Measurements from ENCODE around the gene UBE2S.

Gene UBE2S

DNA sequence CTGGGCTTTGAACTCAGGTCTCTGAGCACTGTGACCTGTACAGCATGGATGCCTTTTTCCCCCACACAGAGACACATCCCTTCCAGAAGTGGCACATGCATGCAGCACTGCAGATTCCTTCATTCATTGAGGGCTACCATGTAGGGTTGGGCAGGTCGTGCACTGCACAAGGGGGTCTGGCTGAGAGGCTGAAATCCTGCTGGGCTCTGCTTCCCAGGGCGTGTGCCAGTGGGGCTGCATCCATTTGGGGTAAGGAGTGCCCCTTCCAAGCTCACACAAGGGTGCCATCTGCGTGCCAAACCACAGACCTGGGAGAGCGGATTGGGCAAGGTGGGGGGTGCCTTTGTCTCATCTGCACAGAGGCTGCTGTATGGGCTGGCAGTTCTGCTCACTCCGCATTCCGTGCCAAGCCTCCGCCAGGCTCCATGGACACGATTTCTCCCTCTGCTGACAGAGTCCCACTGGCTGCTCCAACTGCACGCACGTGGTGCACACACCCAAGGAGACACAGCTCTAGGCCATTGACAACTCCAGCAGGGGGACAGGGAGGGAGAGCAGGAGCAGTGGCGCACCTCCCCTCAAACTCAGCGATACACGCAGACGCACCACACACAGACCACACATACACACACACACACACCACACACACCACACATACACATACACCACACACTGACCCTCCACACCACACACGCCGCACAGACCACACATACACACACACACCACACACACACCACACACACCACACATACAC lies 40.0 kb upstream of the UBE2S start (continued):
- TF ChIP-seq, protein P1, sequence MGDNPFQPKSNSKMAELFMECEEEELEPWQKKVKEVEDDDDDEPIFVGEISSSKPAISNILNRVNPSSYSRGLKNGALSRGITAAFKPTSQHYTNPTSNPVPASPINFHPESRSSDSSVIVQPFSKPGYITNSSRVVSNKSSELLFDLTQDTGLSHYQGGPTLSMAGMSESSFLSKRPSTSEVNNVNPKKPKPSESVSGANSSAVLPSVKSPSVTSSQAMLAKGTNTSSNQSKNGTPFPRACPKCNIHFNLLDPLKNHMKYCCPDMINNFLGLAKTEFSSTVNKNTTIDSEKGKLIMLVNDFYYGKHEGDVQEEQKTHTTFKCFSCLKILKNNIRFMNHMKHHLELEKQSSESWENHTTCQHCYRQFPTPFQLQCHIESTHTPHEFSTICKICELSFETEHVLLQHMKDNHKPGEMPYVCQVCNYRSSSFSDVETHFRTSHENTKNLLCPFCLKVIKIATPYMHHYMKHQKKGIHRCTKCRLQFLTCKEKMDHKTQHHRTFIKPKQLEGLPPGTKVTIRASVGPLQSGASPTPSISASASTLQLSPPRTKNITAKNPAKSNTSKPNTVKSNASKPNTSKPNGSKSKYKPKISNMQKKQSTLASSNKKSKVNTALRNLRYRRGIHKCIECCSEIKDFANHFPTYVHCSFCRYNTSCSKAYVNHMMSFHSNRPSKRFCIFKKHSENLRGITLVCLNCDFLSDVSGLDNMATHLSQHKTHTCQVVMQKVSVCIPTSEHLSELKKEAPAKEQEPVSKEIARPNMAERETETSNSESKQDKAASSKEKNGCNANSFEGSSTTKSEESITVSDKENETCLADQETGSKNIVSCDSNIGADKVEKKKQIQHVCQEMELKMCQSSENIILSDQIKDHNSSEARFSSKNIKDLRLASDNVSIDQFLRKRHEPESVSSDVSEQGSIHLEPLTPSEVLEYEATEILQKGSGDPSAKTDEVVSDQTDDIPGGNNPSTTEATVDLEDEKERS (tag by site-specific recombination; IDR thresholded peaks at IDR 0.05) = peak; percentile 76; the same call in 1 of the 2 replicates
- no peak for TF ChIP-seq ZNF558 (tag by site-specific recombination; IDR thresholded peaks at IDR 0.05)
- no peak for TF ChIP-seq SALL2 (tag by site-specific recombination; IDR thresholded peaks at IDR 0.05; ENCODE audit: borderline replicate concordance)
- TF ChIP-seq ZNF121 (tag by site-specific recombination; IDR thresholded peaks at IDR 0.05) = peak; percentile 59
- TF ChIP-seq ZNF837 (tag by site-specific recombination; IDR thresholded peaks at IDR 0.05) = no peak
- no peak for TF ChIP-seq ZNF416 (tag by site-specific recombination; IDR thresholded peaks at IDR 0.05)
- TF ChIP-seq, protein P2, sequence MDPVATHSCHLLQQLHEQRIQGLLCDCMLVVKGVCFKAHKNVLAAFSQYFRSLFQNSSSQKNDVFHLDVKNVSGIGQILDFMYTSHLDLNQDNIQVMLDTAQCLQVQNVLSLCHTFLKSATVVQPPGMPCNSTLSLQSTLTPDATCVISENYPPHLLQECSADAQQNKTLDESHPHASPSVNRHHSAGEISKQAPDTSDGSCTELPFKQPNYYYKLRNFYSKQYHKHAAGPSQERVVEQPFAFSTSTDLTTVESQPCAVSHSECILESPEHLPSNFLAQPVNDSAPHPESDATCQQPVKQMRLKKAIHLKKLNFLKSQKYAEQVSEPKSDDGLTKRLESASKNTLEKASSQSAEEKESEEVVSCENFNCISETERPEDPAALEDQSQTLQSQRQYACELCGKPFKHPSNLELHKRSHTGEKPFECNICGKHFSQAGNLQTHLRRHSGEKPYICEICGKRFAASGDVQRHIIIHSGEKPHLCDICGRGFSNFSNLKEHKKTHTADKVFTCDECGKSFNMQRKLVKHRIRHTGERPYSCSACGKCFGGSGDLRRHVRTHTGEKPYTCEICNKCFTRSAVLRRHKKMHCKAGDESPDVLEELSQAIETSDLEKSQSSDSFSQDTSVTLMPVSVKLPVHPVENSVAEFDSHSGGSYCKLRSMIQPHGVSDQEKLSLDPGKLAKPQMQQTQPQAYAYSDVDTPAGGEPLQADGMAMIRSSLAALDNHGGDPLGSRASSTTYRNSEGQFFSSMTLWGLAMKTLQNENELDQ (tag by site-specific recombination; IDR thresholded peaks at IDR 0.05; ENCODE audit: low read depth) = no peak
- TF ChIP-seq ZNF266 (tag by site-specific recombination; IDR thresholded peaks at IDR 0.05; ENCODE audit: low read depth) = no peak
- no peak for TF ChIP-seq ZFHX2 (tag by site-specific recombination; conservative IDR thresholded peaks at IDR 0.05)
- no peak for TF ChIP-seq OSR2 (tag by site-specific recombination; IDR thresholded peaks at IDR 0.05)
- no peak for TF ChIP-seq ZNF175 (tag by site-specific recombination; IDR thresholded peaks at IDR 0.05)
- TF ChIP-seq, protein P3, sequence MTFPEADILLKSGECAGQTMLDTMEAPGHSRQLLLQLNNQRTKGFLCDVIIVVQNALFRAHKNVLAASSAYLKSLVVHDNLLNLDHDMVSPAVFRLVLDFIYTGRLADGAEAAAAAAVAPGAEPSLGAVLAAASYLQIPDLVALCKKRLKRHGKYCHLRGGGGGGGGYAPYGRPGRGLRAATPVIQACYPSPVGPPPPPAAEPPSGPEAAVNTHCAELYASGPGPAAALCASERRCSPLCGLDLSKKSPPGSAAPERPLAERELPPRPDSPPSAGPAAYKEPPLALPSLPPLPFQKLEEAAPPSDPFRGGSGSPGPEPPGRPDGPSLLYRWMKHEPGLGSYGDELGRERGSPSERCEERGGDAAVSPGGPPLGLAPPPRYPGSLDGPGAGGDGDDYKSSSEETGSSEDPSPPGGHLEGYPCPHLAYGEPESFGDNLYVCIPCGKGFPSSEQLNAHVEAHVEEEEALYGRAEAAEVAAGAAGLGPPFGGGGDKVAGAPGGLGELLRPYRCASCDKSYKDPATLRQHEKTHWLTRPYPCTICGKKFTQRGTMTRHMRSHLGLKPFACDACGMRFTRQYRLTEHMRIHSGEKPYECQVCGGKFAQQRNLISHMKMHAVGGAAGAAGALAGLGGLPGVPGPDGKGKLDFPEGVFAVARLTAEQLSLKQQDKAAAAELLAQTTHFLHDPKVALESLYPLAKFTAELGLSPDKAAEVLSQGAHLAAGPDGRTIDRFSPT (tag by site-specific recombination; IDR thresholded peaks at IDR 0.05) = peak; percentile 73; the same call in 1 of the 2 replicates
- TF ChIP-seq SCRT2 (tag by site-specific recombination; IDR thresholded peaks at IDR 0.05) = no peak
- TF ChIP-seq ZNF184 (tag by site-specific recombination; IDR thresholded peaks at IDR 0.05) = no peak

DNA sequence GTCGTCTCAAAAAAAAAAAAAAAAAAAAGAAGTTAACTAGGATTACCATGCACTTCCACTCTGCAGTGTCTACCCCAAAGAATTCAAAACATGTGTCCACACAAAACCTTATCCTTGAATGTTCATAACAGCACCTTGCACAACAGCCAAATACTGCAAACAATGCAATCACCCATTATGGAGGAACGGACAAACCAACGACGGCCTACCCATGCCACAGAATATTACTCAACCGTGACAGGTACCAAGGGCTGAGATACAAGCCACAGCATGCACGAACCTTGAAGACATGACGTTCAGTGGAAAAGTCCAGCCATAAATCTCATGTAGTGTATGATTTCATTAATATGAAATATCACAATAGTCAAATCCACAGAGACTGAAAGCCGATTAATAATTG lies 38.5 kb upstream of the UBE2S start:
- Histone ChIP-seq H3K36me3 (ENCODE audit: control insufficient read depth in 2 of 2, insufficient read depth in 1 of 2, low read length in 2 of 2) (no peaks in the 10 kb centered on the region), H3K4me1 (ENCODE audit: control insufficient read depth, insufficient read depth, low read length) (0 out of 2 replicates have a peak, but pooled peaks cover 3% of the 10 kb centered on the region), H3K27ac (ENCODE audit: extremely low read depth, low read depth, low read length) (no peak overlapping the region), H3K9me3 (ENCODE audit: control insufficient read depth, insufficient read depth, low read depth, low read length) (no peaks in the 10 kb centered on the region), H3K4me3 (ENCODE audit: low read depth, low read length) (no peak overlapping the region)
- ChIA-PET CTCF (interaction anchor here (0.6 to 2.0 kb wide), 3 partner anchors 7 to 107 kb away, joined by 3 to 6 read pairs (median 3); no protein-coding TSS in a partner anchor), POLR2A (no interaction called here)
- TF ChIP-seq, protein P4, sequence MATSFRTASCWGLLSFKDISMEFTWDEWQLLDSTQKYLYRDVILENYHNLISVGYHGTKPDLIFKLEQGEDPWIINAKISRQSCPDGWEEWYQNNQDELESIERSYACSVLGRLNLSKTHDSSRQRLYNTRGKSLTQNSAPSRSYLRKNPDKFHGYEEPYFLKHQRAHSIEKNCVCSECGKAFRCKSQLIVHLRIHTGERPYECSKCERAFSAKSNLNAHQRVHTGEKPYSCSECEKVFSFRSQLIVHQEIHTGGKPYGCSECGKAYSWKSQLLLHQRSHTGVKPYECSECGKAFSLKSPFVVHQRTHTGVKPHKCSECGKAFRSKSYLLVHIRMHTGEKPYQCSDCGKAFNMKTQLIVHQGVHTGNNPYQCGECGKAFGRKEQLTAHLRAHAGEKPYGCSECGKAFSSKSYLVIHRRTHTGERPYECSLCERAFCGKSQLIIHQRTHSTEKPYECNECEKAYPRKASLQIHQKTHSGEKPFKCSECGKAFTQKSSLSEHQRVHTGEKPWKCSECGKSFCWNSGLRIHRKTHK (tag by site-specific recombination; IDR thresholded peaks at IDR 0.05) = no peak
- TF ChIP-seq, protein P5, sequence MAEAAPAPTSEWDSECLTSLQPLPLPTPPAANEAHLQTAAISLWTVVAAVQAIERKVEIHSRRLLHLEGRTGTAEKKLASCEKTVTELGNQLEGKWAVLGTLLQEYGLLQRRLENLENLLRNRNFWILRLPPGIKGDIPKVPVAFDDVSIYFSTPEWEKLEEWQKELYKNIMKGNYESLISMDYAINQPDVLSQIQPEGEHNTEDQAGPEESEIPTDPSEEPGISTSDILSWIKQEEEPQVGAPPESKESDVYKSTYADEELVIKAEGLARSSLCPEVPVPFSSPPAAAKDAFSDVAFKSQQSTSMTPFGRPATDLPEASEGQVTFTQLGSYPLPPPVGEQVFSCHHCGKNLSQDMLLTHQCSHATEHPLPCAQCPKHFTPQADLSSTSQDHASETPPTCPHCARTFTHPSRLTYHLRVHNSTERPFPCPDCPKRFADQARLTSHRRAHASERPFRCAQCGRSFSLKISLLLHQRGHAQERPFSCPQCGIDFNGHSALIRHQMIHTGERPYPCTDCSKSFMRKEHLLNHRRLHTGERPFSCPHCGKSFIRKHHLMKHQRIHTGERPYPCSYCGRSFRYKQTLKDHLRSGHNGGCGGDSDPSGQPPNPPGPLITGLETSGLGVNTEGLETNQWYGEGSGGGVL (tag by site-specific recombination; IDR thresholded peaks at IDR 0.05) = no peak
- no peak for TF ChIP-seq GLI4 (tag by site-specific recombination; IDR thresholded peaks at IDR 0.05)
- no peak for TF ChIP-seq ZNF510 (tag by site-specific recombination; IDR thresholded peaks at IDR 0.05; ENCODE audit: insufficient replicate concordance)
- TF ChIP-seq ZNF423 (tag by site-specific recombination; IDR thresholded peaks at IDR 0.05) = no peak
- TF ChIP-seq, protein P6, sequence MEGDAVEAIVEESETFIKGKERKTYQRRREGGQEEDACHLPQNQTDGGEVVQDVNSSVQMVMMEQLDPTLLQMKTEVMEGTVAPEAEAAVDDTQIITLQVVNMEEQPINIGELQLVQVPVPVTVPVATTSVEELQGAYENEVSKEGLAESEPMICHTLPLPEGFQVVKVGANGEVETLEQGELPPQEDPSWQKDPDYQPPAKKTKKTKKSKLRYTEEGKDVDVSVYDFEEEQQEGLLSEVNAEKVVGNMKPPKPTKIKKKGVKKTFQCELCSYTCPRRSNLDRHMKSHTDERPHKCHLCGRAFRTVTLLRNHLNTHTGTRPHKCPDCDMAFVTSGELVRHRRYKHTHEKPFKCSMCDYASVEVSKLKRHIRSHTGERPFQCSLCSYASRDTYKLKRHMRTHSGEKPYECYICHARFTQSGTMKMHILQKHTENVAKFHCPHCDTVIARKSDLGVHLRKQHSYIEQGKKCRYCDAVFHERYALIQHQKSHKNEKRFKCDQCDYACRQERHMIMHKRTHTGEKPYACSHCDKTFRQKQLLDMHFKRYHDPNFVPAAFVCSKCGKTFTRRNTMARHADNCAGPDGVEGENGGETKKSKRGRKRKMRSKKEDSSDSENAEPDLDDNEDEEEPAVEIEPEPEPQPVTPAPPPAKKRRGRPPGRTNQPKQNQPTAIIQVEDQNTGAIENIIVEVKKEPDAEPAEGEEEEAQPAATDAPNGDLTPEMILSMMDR (tag by site-specific recombination; IDR thresholded peaks at IDR 0.05) = no peak
- TF ChIP-seq, protein P7, sequence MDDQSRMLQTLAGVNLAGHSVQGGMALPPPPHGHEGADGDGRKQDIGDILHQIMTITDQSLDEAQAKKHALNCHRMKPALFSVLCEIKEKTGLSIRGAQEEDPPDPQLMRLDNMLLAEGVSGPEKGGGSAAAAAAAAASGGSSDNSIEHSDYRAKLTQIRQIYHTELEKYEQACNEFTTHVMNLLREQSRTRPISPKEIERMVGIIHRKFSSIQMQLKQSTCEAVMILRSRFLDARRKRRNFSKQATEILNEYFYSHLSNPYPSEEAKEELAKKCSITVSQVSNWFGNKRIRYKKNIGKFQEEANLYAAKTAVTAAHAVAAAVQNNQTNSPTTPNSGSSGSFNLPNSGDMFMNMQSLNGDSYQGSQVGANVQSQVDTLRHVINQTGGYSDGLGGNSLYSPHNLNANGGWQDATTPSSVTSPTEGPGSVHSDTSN (CRISPR knock-in tag; IDR thresholded peaks at IDR 0.05) = no peak
- TF ChIP-seq ZNF138 (tag by site-specific recombination; IDR thresholded peaks at IDR 0.05; ENCODE audit: borderline replicate concordance) = no peak

Data from HEK293 (cell line).